SK-N-SH (cell line): ENCODE data around the gene TOLLIP. TPM values are rescaled to one million over a fixed set of nuclear protein-coding genes. Genes with fewer than 3 reads are reported as not detected.
A peak's percentile ranks its signal among the peaks of the same experiment; 100 is the strongest.

Experiments used
- CTCF ChIA-PET: fragments of 300-600, 350-600 bp; formaldehyde crosslinking; extraction: SDS; loops from one replicate; lab custom pipeline; 2021; lab: Yijun Ruan, JAX
- POLR2A ChIA-PET: fragments of 350-600 bp; sonication (Branson Sonifier 250); formaldehyde crosslinking; extraction: SDS; loops from one replicate; lab custom pipeline; 2020; ENCODE audit warnings: antibody characterized with exemption, inconsistent platforms; lab: Yijun Ruan, JAX
- DNase-seq: peaks from one replicate; pipeline ENCODE4 v3.0.0; 2012
- H2AFZ ChIP-seq: fragments of 200-600 bp; sonication (generic); 2 replicates; pipeline ENCODE4 v1.8.1; 2016; ENCODE audit warnings: antibody characterized with exemption, mild to moderate bottlenecking, low read depth
- H3F3A ChIP-seq: fragments of 200-600 bp; sonication (generic); replicated peaks from 2 replicates; pipeline ENCODE3; 2016; ENCODE audit warnings: antibody characterized with exemption, mild to moderate bottlenecking; ENCODE audit not compliant: insufficient read depth
- H3K27ac ChIP-seq, 2 experiments: fragments of 200-500 bp in 1 of 2; fragments of 200-600 bp in 1 of 2; sonication (Bioruptor generic) in 1 of 2; sonication (generic), shearing (Covaris generic) in 1 of 2; 2 replicates each; pipeline versions ENCODE4 v1.5.1 to v1.6.1; 2014 to 2016; ENCODE audit warnings: low read depth in 2 of 2, inconsistent platforms in 1 of 2, low read length in 1 of 2, mild to moderate bottlenecking in 1 of 2, mixed read lengths in 1 of 2
- H3K27me3 ChIP-seq: fragments of 200-600 bp; sonication (generic), shearing (Covaris generic); 2 replicates; pipeline ENCODE4 v1.6.1; 2016; ENCODE audit warnings: mixed run types; ENCODE audit not compliant: insufficient read depth
- H3K36me3 ChIP-seq, 2 experiments: fragments of 200-500 bp in 1 of 2; fragments of 200-600 bp in 1 of 2; sonication (Bioruptor generic) in 1 of 2; sonication (generic) in 1 of 2; replicated peaks in 1 of 2; 2 replicates each; pipeline versions ENCODE3 to v1.5.1; 2014 to 2016; ENCODE audit warnings: low read length in 1 of 2, mild to moderate bottlenecking in 1 of 2; ENCODE audit not compliant: insufficient read depth in 2 of 2, control insufficient read depth in 1 of 2
- H3K4me1 ChIP-seq, 2 experiments: fragments of 200-500 bp in 1 of 2; fragments of 200-600 bp in 1 of 2; sonication (Bioruptor generic) in 1 of 2; sonication (generic), shearing (Covaris generic) in 1 of 2; 2 replicates each; pipeline versions ENCODE4 v1.5.1 to v1.6.1; 2014 to 2016; ENCODE audit warnings: low read depth in 1 of 2, low read length in 1 of 2, mixed run types in 1 of 2; ENCODE audit not compliant: insufficient read depth in 2 of 2, control insufficient read depth in 1 of 2
- H3K4me2 ChIP-seq: fragments of 200-600 bp; sonication (generic), shearing (Covaris generic); 2 replicates; pipeline ENCODE4 v1.6.1; 2017; ENCODE audit warnings: mixed run types
- H3K4me3 ChIP-seq, 2 experiments: fragments of 200-500 bp in 1 of 2; fragments of 200-600 bp in 1 of 2; sonication (Bioruptor generic) in 1 of 2; sonication (generic), shearing (Covaris generic) in 1 of 2; 2 replicates each; pipeline versions ENCODE4 v1.5.1 to v1.8.1; 2014 to 2016; ENCODE audit warnings: low read depth in 2 of 2, inconsistent platforms in 1 of 2, low read length in 1 of 2, mild to moderate bottlenecking in 1 of 2, mixed read lengths in 1 of 2, moderate library complexity in 1 of 2
- H3K79me2 ChIP-seq: fragments of 200-600 bp; sonication (generic); 2 replicates; pipeline ENCODE4 v1.8.1; 2017; ENCODE audit warnings: mild to moderate bottlenecking; ENCODE audit not compliant: insufficient read depth
- H3K9ac ChIP-seq: fragments of 200-600 bp; sonication (generic); 2 replicates; pipeline ENCODE4 v1.6.1; 2017; ENCODE audit warnings: mixed run types
- H3K9me2 ChIP-seq: fragments of 200-600 bp; sonication (generic); 2 replicates; pipeline ENCODE4 v1.6.1; 2017; ENCODE audit warnings: mixed run types
- H3K9me3 ChIP-seq: fragments of 200-600 bp; sonication (generic); 2 replicates; pipeline ENCODE4 v1.6.1; 2017; ENCODE audit warnings: mixed run types, mild to moderate bottlenecking, moderate library complexity
- H4K20me1 ChIP-seq: fragments of 200-600 bp; sonication (generic); 2 replicates; pipeline ENCODE4 v1.6.1; 2017; ENCODE audit warnings: mild to moderate bottlenecking, mixed run types; ENCODE audit not compliant: insufficient read depth
- CHD2 ChIP-seq: fragments of 150-350 bp; IDR thresholded peaks from 2 replicates; pipeline ENCODE4 v1.6.1; 2018; ENCODE audit warnings: low read length; ENCODE audit not compliant: partially characterized antibody
- FOXJ3 ChIP-seq: sonication (generic); formaldehyde crosslinking; IDR thresholded peaks from 2 replicates; pipeline ENCODE4 v1.5.1; 2020; ENCODE audit warnings: mild to moderate bottlenecking, missing genetic modification reagents
- GABPA ChIP-seq: IDR thresholded peaks from 2 replicates; pipeline ENCODE4 v1.4.0; 2012; ENCODE audit warnings: low read depth, mild to moderate bottlenecking
- MXI1 ChIP-seq: IDR thresholded peaks from 2 replicates; pipeline ENCODE4 v1.6.1; 2012; ENCODE audit warnings: mild to moderate bottlenecking, low read depth, low read length, improper control_type of control experiment
- NRF1 ChIP-seq: IDR thresholded peaks from 2 replicates; pipeline ENCODE4 v1.6.1; 2012; ENCODE audit warnings: low read depth, mild to moderate bottlenecking, low read length
- RAD21 ChIP-seq: IDR thresholded peaks from 2 replicates; pipeline ENCODE4 v1.6.1; 2012; ENCODE audit warnings: mild to moderate bottlenecking, low read length
- SMC3 ChIP-seq: IDR thresholded peaks from 2 replicates; pipeline ENCODE4 v1.6.1; 2012; ENCODE audit warnings: low read depth, low read length, improper control_type of control experiment
- TAF1 ChIP-seq: IDR thresholded peaks from 2 replicates; pipeline ENCODE4 v1.6.1; 2012; ENCODE audit warnings: low read depth, mild to moderate bottlenecking, low read length, moderate library complexity, borderline replicate concordance
- WGBS: methylation state at CpG from one replicate; pipeline ENCODE4 v1.1.6; 2017; ENCODE audit warnings: low lambda C conversion rate; 5-methylcytosine and 5-hydroxymethylcytosine counted together
- polyA plus RNA-seq, 3 experiments: library from polyadenylated mRNA; depleted of rRNA; stranded (reverse); fragments of >200 nt; gene quantifications; 2 replicates each; pipeline ENCODE4 v1.2.3, GENCODE V29; 2012
- TF ChIP-seq, protein P1 (sequence below): IDR thresholded peaks from 2 replicates; pipeline ENCODE4 v1.4.0; 2012; ENCODE audit warnings: low read depth
- TF ChIP-seq, protein P2 (sequence below): IDR thresholded peaks from 2 replicates; pipeline ENCODE4; 2012
- TF ChIP-seq, protein P3 (sequence below): fragments of 150-350 bp; IDR thresholded peaks from 2 replicates; pipeline ENCODE4 v1.6.1; 2016; ENCODE audit warnings: mild to moderate bottlenecking, low read depth, low read length
- TF ChIP-seq, protein P4 (sequence below): fragments of 150-350 bp; IDR thresholded peaks from 2 replicates; pipeline ENCODE4 v1.6.1; 2017; ENCODE audit warnings: antibody characterized with exemption, low read length, low read depth, borderline replicate concordance
- TF ChIP-seq, protein P5 (sequence below): IDR thresholded peaks from 2 replicates; pipeline ENCODE4 v1.4.0; 2012; ENCODE audit warnings: low read depth, borderline replicate concordance

TOLLIP gene
- polyA plus RNA-seq, 1 of the 3 experiments (the other 2 are of a cell fraction): 55.4 TPM

DNA sequence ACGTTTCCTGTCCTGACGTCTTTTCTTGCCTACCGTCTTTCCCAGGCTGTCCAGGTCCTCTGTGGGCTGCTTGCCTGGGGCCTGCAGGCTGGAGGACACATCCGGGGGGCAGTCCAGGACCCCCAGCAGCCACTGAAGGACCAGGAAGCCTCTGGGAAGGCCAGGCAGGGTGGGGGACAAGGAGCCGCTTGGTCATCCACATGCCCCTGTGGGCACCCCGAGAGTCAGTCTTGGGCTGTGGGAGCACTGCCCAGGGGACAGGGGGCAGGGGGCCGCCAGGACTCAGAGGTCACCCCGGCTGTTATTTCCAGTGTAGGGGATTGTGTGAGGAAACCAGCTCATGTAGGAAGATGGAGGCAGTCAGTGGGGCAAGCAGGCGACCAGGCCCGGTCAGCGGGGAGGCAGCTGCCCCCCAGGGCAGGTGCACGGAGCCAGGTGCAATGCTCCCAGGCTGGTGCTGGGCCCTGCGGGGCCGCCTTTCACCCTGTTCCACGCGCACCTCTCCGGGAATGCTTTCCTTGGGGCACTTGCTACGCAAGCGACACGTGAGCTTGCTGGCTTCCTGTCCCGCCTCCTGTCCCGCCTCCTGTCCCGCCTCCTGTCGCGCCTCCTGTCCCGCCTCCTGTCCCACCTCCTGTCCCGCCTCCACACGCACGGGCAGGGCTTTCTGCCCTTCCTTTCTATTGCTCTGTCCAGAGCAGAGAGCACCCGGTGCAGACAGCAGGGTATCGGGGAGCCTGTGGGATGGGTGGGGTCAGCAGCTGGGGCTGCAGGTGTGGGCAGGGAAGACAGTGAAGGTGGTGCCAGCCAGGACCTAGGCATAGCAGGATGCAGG, 47.0 kb downstream of the TOLLIP start:
- TF ChIP-seq, protein P1, sequence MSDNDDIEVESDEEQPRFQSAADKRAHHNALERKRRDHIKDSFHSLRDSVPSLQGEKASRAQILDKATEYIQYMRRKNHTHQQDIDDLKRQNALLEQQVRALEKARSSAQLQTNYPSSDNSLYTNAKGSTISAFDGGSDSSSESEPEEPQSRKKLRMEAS: peak; percentile 49; the same call in 1 of the 2 replicates
- TF ChIP-seq GABPA (peak; percentile 62), MXI1 (peak; percentile 91), RAD21 (no peak), NRF1 (no peak), CHD2 (no peak), SMC3 (no peak), TAF1 (0 out of 2 replicates have a peak, but pooled peaks have one; percentile 21), FOXJ3 (CRISPR knock-in tag) (no peak)
- TF ChIP-seq, protein P2, sequence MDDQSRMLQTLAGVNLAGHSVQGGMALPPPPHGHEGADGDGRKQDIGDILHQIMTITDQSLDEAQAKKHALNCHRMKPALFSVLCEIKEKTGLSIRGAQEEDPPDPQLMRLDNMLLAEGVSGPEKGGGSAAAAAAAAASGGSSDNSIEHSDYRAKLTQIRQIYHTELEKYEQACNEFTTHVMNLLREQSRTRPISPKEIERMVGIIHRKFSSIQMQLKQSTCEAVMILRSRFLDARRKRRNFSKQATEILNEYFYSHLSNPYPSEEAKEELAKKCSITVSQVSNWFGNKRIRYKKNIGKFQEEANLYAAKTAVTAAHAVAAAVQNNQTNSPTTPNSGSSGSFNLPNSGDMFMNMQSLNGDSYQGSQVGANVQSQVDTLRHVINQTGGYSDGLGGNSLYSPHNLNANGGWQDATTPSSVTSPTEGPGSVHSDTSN: no peak
- TF ChIP-seq, protein P3, sequence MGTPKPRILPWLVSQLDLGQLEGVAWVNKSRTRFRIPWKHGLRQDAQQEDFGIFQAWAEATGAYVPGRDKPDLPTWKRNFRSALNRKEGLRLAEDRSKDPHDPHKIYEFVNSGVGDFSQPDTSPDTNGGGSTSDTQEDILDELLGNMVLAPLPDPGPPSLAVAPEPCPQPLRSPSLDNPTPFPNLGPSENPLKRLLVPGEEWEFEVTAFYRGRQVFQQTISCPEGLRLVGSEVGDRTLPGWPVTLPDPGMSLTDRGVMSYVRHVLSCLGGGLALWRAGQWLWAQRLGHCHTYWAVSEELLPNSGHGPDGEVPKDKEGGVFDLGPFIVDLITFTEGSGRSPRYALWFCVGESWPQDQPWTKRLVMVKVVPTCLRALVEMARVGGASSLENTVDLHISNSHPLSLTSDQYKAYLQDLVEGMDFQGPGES: no peak
- TF ChIP-seq, protein P4, sequence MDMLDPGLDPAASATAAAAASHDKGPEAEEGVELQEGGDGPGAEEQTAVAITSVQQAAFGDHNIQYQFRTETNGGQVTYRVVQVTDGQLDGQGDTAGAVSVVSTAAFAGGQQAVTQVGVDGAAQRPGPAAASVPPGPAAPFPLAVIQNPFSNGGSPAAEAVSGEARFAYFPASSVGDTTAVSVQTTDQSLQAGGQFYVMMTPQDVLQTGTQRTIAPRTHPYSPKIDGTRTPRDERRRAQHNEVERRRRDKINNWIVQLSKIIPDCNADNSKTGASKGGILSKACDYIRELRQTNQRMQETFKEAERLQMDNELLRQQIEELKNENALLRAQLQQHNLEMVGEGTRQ: peak; percentile 68; the same call in 1 of the 2 replicates
- TF ChIP-seq, protein P5, sequence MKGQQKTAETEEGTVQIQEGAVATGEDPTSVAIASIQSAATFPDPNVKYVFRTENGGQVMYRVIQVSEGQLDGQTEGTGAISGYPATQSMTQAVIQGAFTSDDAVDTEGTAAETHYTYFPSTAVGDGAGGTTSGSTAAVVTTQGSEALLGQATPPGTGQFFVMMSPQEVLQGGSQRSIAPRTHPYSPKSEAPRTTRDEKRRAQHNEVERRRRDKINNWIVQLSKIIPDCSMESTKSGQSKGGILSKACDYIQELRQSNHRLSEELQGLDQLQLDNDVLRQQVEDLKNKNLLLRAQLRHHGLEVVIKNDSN: peak; percentile 89
- Histone ChIP-seq H3K27me3 (no peaks in the 10 kb centered on the region), H3K4me1 (peaks cover 0 to 13% of the 10 kb centered on the region in 2 experiments; a peak in 1 of 4 replicates), H3K4me2 (peak overlapping the region; percentile 63), H3K36me3 (no peaks in the 10 kb centered on the region), H3K9me2 (no peaks in the 10 kb centered on the region), H3F3A (no peaks in the 10 kb centered on the region), H3K27ac (peak overlapping the region in 1 of 2 experiments; percentile 63; a peak in 1 of 4 replicates), H3K9me3 (no peaks in the 10 kb centered on the region), H3K4me3 (peak overlapping the region; percentile 43 to 48; a peak in 3 of 4 replicates), H3K9ac (no peak overlapping the region), H3K79me2 (no peaks in the 10 kb centered on the region), H4K20me1 (no peaks in the 10 kb centered on the region), H2AFZ (no peak overlapping the region)
- ChIA-PET POLR2A (interaction anchor here (1.1 to 1.5 kb wide), 2 partner anchors 14 to 47 kb away, joined by 3 to 4 read pairs; partner anchors contain the start of gene TOLLIP), CTCF (interaction anchor here (0.8 to 1.7 kb wide), 5 partner anchors 9 to 312 kb away, joined by 3 to 5 read pairs (median 3); no protein-coding TSS in a partner anchor)
- peak; percentile 94 for DNase-seq
- WGBS: 26% methylated on average over 17 of the region's 31 CpGs
